PC-9 (cell line): Measurements from ENCODE around the gene EHMT1. TPM values are rescaled to one million over a fixed set of nuclear protein-coding genes. Genes with fewer than 3 reads are reported as not detected.

Source experiments
- BruUV-seq: library from RNA; stranded (reverse); fragments of 400-500 nt; replicated peaks from 2 replicates; lab custom pipeline; 2021; lab: Mats Ljungman, UMichigan
- CTCF ChIA-PET: fragments of 300-600 bp; sonication (Branson Sonifier 250); formaldehyde crosslinking; loops from one replicate; lab custom pipeline; 2022; ENCODE audit warnings: antibody characterized with exemption; lab: Charles Lee
- POLR2A ChIA-PET: fragments of 300-600 bp; sonication (Branson Sonifier 250); formaldehyde crosslinking; loops from one replicate; lab custom pipeline; 2022; ENCODE audit warnings: antibody characterized with exemption; ENCODE audit not compliant: unreplicated experiment; lab: Charles Lee
- DNase-seq, 2 experiments: peaks; one replicate each; pipeline versions ENCODE4 v3.0.0 to v3.0.0-alpha.2; 2015 to 2022; ENCODE audit warnings: mixed read lengths in 1 of 2
- H2AFZ ChIP-seq: fragments of 200-600 bp; sonication (generic); 2 replicates; pipeline ENCODE4 v1.8.1; 2017; ENCODE audit warnings: antibody characterized with exemption
- H3F3A ChIP-seq: fragments of 200-600 bp; sonication (generic); 2 replicates; pipeline ENCODE4 v1.8.1; 2017; ENCODE audit warnings: antibody characterized with exemption, mild to moderate bottlenecking, low read depth; ENCODE audit not compliant: insufficient read depth
- H3K27ac ChIP-seq: fragments of 200-600 bp; sonication (generic); 2 replicates; pipeline ENCODE4 v1.6.1; 2016; ENCODE audit warnings: mixed run types
- H3K27me3 ChIP-seq: fragments of 200-600 bp; sonication (generic); 2 replicates; pipeline ENCODE4 v1.6.1; 2016; ENCODE audit warnings: low read depth, mixed run types; ENCODE audit not compliant: insufficient read depth
- H3K36me3 ChIP-seq: fragments of 200-600 bp; sonication (generic); 2 replicates; pipeline ENCODE4 v1.6.1; 2016; ENCODE audit warnings: low read depth, mixed run types
- H3K4me1 ChIP-seq: fragments of 200-600 bp; sonication (generic); replicated peaks from 2 replicates; pipeline ENCODE4 v1.6.1; 2016; ENCODE audit warnings: mixed run types; ENCODE audit not compliant: insufficient read depth
- H3K4me2 ChIP-seq: fragments of 200-600 bp; sonication (generic); 2 replicates; pipeline ENCODE4 v1.6.1; 2017; ENCODE audit warnings: mixed run types
- H3K4me3 ChIP-seq: fragments of 200-600 bp; sonication (generic); 2 replicates; pipeline ENCODE4 v1.6.1; 2016; ENCODE audit warnings: mixed run types
- H3K79me2 ChIP-seq: fragments of 200-600 bp; sonication (generic); 2 replicates; pipeline ENCODE4 v1.6.1; 2017; ENCODE audit warnings: low read depth, mixed run types
- H3K9me2 ChIP-seq: fragments of 200-600 bp; sonication (generic); 2 replicates; pipeline ENCODE4 v1.8.1; 2017; ENCODE audit warnings: mild to moderate bottlenecking; ENCODE audit not compliant: insufficient read depth
- H3K9me3 ChIP-seq: fragments of 200-600 bp; sonication (generic); 2 replicates; pipeline ENCODE4 v1.8.1; 2016; ENCODE audit warnings: low read depth; ENCODE audit not compliant: insufficient read depth
- H4K20me1 ChIP-seq: fragments of 200-600 bp; sonication (generic); 2 replicates; pipeline ENCODE4 v1.8.1; 2017; ENCODE audit not compliant: insufficient read depth
- CTCF ChIP-seq: fragments of 200-600 bp; sonication (generic); conservative IDR thresholded peaks from 2 replicates; pipeline ENCODE4 v1.6.1; 2017; ENCODE audit warnings: mixed run types, antibody characterized with exemption, mild to moderate bottlenecking, moderate library complexity
- EZH2 ChIP-seq: fragments of 200-600 bp; sonication (generic); IDR thresholded peaks from 2 replicates; pipeline ENCODE4 v1.8.0; 2017; ENCODE audit warnings: antibody characterized with exemption, low read depth
- intact Hi-C: fragments of 100-400 bp; cut with micrococcal nuclease; formaldehyde crosslinking; loops from one replicate; pipeline ENCODE4 v1.10.0; 2022; ENCODE audit not compliant: unreplicated experiment
- total RNA-seq: library from RNA; stranded (reverse); gene quantifications from 2 replicates; pipeline ENCODE4 v1.2.3, GENCODE V29; 2021

EHMT1 gene
- total RNA-seq, 1 experiment from 2014 or later, result 116 TPM

GRCh38 chr9:137800196-137801022 lies 181.6 kb downstream of the EHMT1 start:
- no peak for DNase-seq
- H3K9me2 ChIP-seq, result no peaks in the 10 kb centered on the region
- no peaks in the 10 kb centered on the region for H3K9me3 ChIP-seq
- no TSS peak for BruUV-seq
- H3K36me3 ChIP-seq, result no peaks in the 10 kb centered on the region
- no peaks in the 10 kb centered on the region for H3K79me2 ChIP-seq
- no peak overlapping the region for H3K4me2 ChIP-seq
- intact Hi-C loops, result no loop called here
- no peaks in the 10 kb centered on the region for H3K4me1 ChIP-seq
- no peak for TF ChIP-seq EZH2
- no peak for TF ChIP-seq CTCF
- ChIA-PET CTCF (no interaction called here), POLR2A (no interaction called here)
- H4K20me1 ChIP-seq, result 0 out of 2 replicates have a peak, but pooled peaks cover 4% of the 10 kb centered on the region
- H3K27me3 ChIP-seq, result no peaks in the 10 kb centered on the region
- H3K4me3 ChIP-seq, result no peak overlapping the region
- H3K27ac ChIP-seq, result no peak overlapping the region
- no peak overlapping the region for H2AFZ ChIP-seq
- H3F3A ChIP-seq, result peaks cover 5% of the 10 kb centered on the region; the same call in 1 of the 2 replicates

GRCh38 chr9:137801023-137801319 lies 182.2 kb downstream of the EHMT1 start:
- no peaks in the 10 kb centered on the region for H3K9me3 ChIP-seq
- 0 out of 2 replicates have a peak, but pooled peaks cover 4% of the 10 kb centered on the region for H4K20me1 ChIP-seq
- intact Hi-C loops, result no loop called here
- POLR2A ChIA-PET, result no interaction called here
- no peak overlapping the region for H2AFZ ChIP-seq
- TF ChIP-seq EZH2 (no peak), CTCF (no peak)
- H3K36me3 ChIP-seq, result no peaks in the 10 kb centered on the region
- peaks cover 5% of the 10 kb centered on the region; the same call in 1 of the 2 replicates for H3F3A ChIP-seq
- H3K4me2 ChIP-seq, result no peak overlapping the region
- H3K27me3 ChIP-seq, result no peaks in the 10 kb centered on the region
- H3K4me1 ChIP-seq, result no peaks in the 10 kb centered on the region
- CTCF ChIA-PET, result no interaction called here
- no peaks in the 10 kb centered on the region for H3K79me2 ChIP-seq
- BruUV-seq, result no TSS peak
- no peak overlapping the region for H3K4me3 ChIP-seq
- H3K27ac ChIP-seq, result no peak overlapping the region
- no peak for DNase-seq
- H3K9me2 ChIP-seq, result no peaks in the 10 kb centered on the region

GRCh38 chr9:137802021-137802420 lies 183.2 kb downstream of the EHMT1 start:
- H3K9me3 ChIP-seq, result no peaks in the 10 kb centered on the region
- peaks cover 8% of the 10 kb centered on the region; the same call in 1 of the 2 replicates for H3F3A ChIP-seq
- no peaks in the 10 kb centered on the region for H3K9me2 ChIP-seq
- H3K27me3 ChIP-seq, result no peaks in the 10 kb centered on the region
- peaks cover 8% of the 10 kb centered on the region; the same call in 1 of the 2 replicates for H4K20me1 ChIP-seq
- ChIA-PET CTCF (no interaction called here), POLR2A (no interaction called here)
- intact Hi-C loops, result no loop called here
- no TSS peak for BruUV-seq
- TF ChIP-seq EZH2 (no peak), CTCF (no peak)
- no peak overlapping the region for H3K4me3 ChIP-seq
- H3K4me2 ChIP-seq, result no peak overlapping the region
- no peaks in the 10 kb centered on the region for H3K79me2 ChIP-seq
- no peaks in the 10 kb centered on the region for H3K36me3 ChIP-seq
- no peak overlapping the region for H2AFZ ChIP-seq
- DNase-seq, result no peak
- H3K4me1 ChIP-seq, result no peaks in the 10 kb centered on the region
- no peak overlapping the region for H3K27ac ChIP-seq
